OCI-LY7 (cell line): Measurements from ENCODE around the gene SMYD3. TPM values are rescaled to one million over a fixed set of nuclear protein-coding genes. Genes with fewer than 3 reads are reported as not detected.

Experiments used
- BruUV-seq: library from RNA; stranded (reverse); fragments of 400-500 nt; replicated peaks from 2 replicates; lab custom pipeline; 2021; lab: Mats Ljungman, UMichigan
- CTCF ChIA-PET: fragments of 300-600 bp; sonication (Branson Sonifier 250); formaldehyde crosslinking; loops from one replicate; lab custom pipeline; 2022; ENCODE audit warnings: antibody characterized with exemption; ENCODE audit not compliant: unreplicated experiment; lab: Charles Lee
- POLR2A ChIA-PET: fragments of 300-600 bp; sonication (Branson Sonifier 250); formaldehyde crosslinking; loops from one replicate; lab custom pipeline; 2022; ENCODE audit warnings: antibody characterized with exemption; lab: Charles Lee
- DNase-seq: peaks from one replicate; pipeline ENCODE4 v3.0.0-alpha.2; 2015; ENCODE audit warnings: low spot score
- H2AFZ ChIP-seq: fragments of 200-600 bp; sonication (generic), shearing (Covaris generic); 2 replicates; pipeline ENCODE4 v1.6.1; 2014; ENCODE audit warnings: mild to moderate bottlenecking, antibody characterized with exemption, low read length, moderate library complexity
- H3K27ac ChIP-seq: fragments of 200-600 bp; sonication (generic); 2 replicates; pipeline ENCODE4 v1.5.1; 2014; ENCODE audit warnings: mixed run types, low read depth, mild to moderate bottlenecking, moderate library complexity, low read length, inconsistent platforms; ENCODE audit not compliant: poor library complexity, severe bottlenecking
- H3K36me3 ChIP-seq: fragments of 200-600 bp; sonication (generic); 2 replicates; pipeline ENCODE4 v1.6.1; 2014; ENCODE audit warnings: mild to moderate bottlenecking, antibody characterized with exemption, low read length, moderate library complexity, mixed read lengths; ENCODE audit not compliant: insufficient read depth
- H3K4me1 ChIP-seq: fragments of 200-600 bp; sonication (generic); 2 replicates; pipeline ENCODE4 v1.5.1; 2014; ENCODE audit warnings: mild to moderate bottlenecking, low read length; ENCODE audit not compliant: insufficient read depth, poor library complexity, severe bottlenecking
- H3K4me2 ChIP-seq: fragments of 200-600 bp; sonication (generic); 2 replicates; pipeline ENCODE4 v1.6.1; 2014; ENCODE audit warnings: mild to moderate bottlenecking, low read length
- H3K4me3 ChIP-seq: fragments of 200-600 bp; sonication (generic); 2 replicates; pipeline ENCODE4 v1.5.1; 2014; ENCODE audit warnings: mild to moderate bottlenecking, low read depth, low read length; ENCODE audit not compliant: poor library complexity, severe bottlenecking
- H3K79me2 ChIP-seq: fragments of 200-600 bp; sonication (generic); 2 replicates; pipeline ENCODE4 v1.6.1; 2016; ENCODE audit warnings: low read depth, mild to moderate bottlenecking, low read length, moderate library complexity, mixed read lengths; ENCODE audit not compliant: insufficient read depth
- H3K9me2 ChIP-seq: fragments of 200-600 bp; sonication (generic); 2 replicates; pipeline ENCODE4 v1.6.1; 2016; ENCODE audit warnings: mild to moderate bottlenecking, low read length, mixed read lengths; ENCODE audit not compliant: insufficient read depth
- H3K9me3 ChIP-seq: fragments of 200-600 bp; sonication (generic); 2 replicates; pipeline ENCODE4 v1.6.1; 2014; ENCODE audit warnings: mild to moderate bottlenecking, mixed run types, low read length, mixed read lengths
- H4K20me1 ChIP-seq: fragments of 200-600 bp; sonication (generic); 2 replicates; pipeline ENCODE4 v1.6.1; 2014; ENCODE audit warnings: mild to moderate bottlenecking, antibody characterized with exemption, low read length, moderate library complexity, mixed read lengths; ENCODE audit not compliant: insufficient read depth
- EZH2phosphoT487 ChIP-seq: fragments of 200-600 bp; sonication (generic); IDR thresholded peaks from 2 replicates; pipeline ENCODE4 v1.6.1; 2018; ENCODE audit warnings: low read depth, borderline replicate concordance, mild to moderate bottlenecking, mixed run types, antibody characterized with exemption, low read length, moderate library complexity, mixed read lengths
- intact Hi-C: fragments of 100-400 bp; cut with micrococcal nuclease; formaldehyde crosslinking; loops from one replicate; pipeline ENCODE4 v1.10.0; 2022; ENCODE audit not compliant: unreplicated experiment
- total RNA-seq, 2 experiments: library from RNA; depleted of rRNA in 1 of 2; stranded (reverse); fragments of >200 nt in 1 of 2; shearing (Covaris generic) in 1 of 2; gene quantifications; 2 replicates each; pipeline ENCODE4 v1.2.3, GENCODE V29; 2014 to 2022
- TF ChIP-seq, protein P1 (sequence below): fragments of 200-600 bp; sonication (generic); conservative IDR thresholded peaks from 2 replicates; pipeline ENCODE4 v1.5.1; 2014; ENCODE audit warnings: mild to moderate bottlenecking, antibody characterized with exemption, low read length, moderate library complexity, mixed read lengths

SMYD3 gene
- total RNA-seq, 2 experiments from 2014 or later, result 28.9 to 34.5 TPM

DNA sequence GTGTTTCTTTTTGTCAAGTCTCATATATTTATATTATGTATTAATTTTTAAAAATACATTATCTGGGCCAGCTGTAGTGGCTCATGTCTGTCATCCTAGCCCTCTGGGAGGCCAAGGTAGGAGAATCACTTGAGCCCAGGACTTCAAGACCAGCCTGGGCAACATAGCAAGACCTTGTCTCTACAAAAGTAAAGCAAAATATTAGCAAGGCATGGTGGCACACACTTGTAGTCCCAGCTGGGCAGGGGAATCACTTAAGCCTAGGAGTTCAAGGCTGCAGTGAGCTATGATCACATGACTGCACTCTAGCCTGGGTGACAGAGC lies 189.1 kb downstream of the SMYD3 start:
- Histone ChIP-seq H3K4me2 (no peak overlapping the region), H3K9me2 (no peaks in the 10 kb centered on the region), H3K9me3 (no peaks in the 10 kb centered on the region), H2AFZ (no peak overlapping the region), H4K20me1 (no peaks in the 10 kb centered on the region), H3K27ac (no peak overlapping the region), H3K79me2 (no peaks in the 10 kb centered on the region), H3K4me1 (no peaks in the 10 kb centered on the region), H3K4me3 (no peak overlapping the region), H3K36me3 (no peaks in the 10 kb centered on the region)
- BruUV-seq, result no TSS peak
- intact Hi-C loops, result no loop called here
- ChIA-PET CTCF (no interaction called here), POLR2A (no interaction called here)
- DNase-seq, result no peak
- TF ChIP-seq, protein P1, sequence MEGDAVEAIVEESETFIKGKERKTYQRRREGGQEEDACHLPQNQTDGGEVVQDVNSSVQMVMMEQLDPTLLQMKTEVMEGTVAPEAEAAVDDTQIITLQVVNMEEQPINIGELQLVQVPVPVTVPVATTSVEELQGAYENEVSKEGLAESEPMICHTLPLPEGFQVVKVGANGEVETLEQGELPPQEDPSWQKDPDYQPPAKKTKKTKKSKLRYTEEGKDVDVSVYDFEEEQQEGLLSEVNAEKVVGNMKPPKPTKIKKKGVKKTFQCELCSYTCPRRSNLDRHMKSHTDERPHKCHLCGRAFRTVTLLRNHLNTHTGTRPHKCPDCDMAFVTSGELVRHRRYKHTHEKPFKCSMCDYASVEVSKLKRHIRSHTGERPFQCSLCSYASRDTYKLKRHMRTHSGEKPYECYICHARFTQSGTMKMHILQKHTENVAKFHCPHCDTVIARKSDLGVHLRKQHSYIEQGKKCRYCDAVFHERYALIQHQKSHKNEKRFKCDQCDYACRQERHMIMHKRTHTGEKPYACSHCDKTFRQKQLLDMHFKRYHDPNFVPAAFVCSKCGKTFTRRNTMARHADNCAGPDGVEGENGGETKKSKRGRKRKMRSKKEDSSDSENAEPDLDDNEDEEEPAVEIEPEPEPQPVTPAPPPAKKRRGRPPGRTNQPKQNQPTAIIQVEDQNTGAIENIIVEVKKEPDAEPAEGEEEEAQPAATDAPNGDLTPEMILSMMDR, result no peak
- TF ChIP-seq EZH2phosphoT487, result no peak

DNA sequence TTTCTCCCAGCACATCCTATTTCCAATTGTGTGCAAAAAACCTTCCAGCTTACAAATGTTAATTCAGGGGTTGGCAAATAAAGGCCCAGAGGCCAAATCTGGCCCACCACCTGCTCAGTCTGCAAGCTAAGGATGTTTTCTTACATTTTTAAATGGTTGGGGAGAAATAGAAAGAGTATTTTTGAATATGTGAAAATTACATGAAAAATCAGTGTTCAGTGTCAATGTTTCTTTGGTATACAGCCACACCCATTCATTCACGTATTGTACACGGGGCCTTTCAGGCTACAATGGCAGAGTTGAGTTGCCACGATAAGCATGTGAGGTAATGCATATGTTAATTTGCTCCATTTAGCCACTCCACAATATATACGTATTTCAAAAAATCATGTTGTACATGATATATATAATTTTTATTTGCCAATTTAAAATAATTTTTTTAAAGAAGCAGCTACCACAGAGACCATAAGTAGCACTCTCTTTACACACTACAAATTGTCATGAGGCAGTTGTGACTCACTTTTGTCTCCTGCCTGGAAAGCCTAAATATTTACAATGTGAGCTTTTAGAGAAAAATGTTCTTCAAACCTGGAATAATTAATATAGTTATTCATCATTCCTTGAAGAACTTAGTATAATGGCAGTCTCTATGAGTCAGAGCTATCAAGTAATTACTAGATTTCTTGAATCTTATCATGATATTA lies 189.6 kb downstream of the SMYD3 start:
- no peaks in the 10 kb centered on the region for H3K79me2 ChIP-seq
- no peak overlapping the region for H3K4me2 ChIP-seq
- H3K9me3 ChIP-seq, result no peaks in the 10 kb centered on the region
- no TSS peak for BruUV-seq
- CTCF ChIA-PET, result no interaction called here
- no peak overlapping the region for H2AFZ ChIP-seq
- H3K9me2 ChIP-seq, result no peaks in the 10 kb centered on the region
- TF ChIP-seq EZH2phosphoT487, result no peak
- no peak overlapping the region for H3K4me3 ChIP-seq
- no peaks in the 10 kb centered on the region for H3K4me1 ChIP-seq
- intact Hi-C loops, result no loop called here
- DNase-seq, result no peak
- no peaks in the 10 kb centered on the region for H3K36me3 ChIP-seq
- POLR2A ChIA-PET, result no interaction called here
- H4K20me1 ChIP-seq, result no peaks in the 10 kb centered on the region
- no peak overlapping the region for H3K27ac ChIP-seq

DNA sequence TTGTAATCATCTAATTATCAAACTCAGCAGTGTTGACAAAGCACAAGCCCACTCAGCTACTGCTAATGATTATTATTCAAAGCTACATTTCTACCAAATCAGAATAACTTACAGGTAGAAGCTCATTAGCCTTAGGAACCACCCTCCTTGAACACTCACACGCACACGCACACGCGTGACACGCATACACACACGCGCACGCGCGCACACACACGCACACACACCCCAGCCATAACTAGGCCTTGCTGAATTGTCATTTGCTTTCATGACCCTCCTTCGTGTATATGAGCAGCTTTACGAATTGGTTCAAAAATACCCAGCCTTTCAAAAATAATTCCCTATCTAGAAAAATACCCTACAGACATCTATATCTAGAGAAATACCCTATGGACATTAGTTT lies 195.6 kb downstream of the SMYD3 start:
- H3K4me3 ChIP-seq, result no peak overlapping the region
- H4K20me1 ChIP-seq, result no peaks in the 10 kb centered on the region
- H3K79me2 ChIP-seq, result no peaks in the 10 kb centered on the region
- ChIA-PET POLR2A (interaction anchor here (0.9 to 1.2 kb wide), 2 partner anchors 8 to 11 kb away, joined by 3 to 4 read pairs; no protein-coding TSS in a partner anchor), CTCF (interaction anchor here (0.5 kb wide), 1 partner anchor 651 kb away, joined by 3 read pairs; no protein-coding TSS in a partner anchor)
- intact Hi-C loops, result no loop called here
- H3K27ac ChIP-seq, result no peak overlapping the region
- H3K9me2 ChIP-seq, result no peaks in the 10 kb centered on the region
- no peaks in the 10 kb centered on the region for H3K36me3 ChIP-seq
- BruUV-seq, result no TSS peak
- H3K4me1 ChIP-seq, result no peaks in the 10 kb centered on the region
- no peak for DNase-seq
- TF ChIP-seq, protein P1, result no peak
- no peak for TF ChIP-seq EZH2phosphoT487
- no peaks in the 10 kb centered on the region for H3K9me3 ChIP-seq
- H3K4me2 ChIP-seq, result no peak overlapping the region
- no peak overlapping the region for H2AFZ ChIP-seq
